ENCODE results near the gene CORO1C. TPM values are rescaled to one million over a fixed set of nuclear protein-coding genes. Genes with fewer than 3 reads are reported as not detected.

Gene CORO1C
- total RNA-seq, 1 experiment from 2014 or later, result 139 TPM

DNA sequence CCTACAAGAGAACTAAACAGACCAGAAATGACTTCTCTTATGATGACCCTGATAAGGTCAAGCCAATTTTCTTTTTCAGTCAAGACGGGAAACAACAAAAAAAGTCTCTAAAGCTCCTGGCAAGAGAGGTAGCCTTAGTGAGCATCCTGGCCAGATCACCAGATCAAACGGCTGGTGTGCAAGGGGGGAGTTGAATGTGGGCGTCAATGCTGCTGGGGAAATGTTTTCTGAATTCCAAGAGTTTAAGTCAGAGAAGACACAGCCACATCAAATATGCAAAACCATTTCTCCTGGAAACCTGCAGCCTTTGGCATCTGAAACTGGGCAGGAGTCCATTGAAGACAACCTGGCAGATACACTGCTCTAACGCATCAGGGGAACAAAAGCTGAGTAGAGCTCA is 81.6 kb downstream of the CORO1C start:
- ChIA-PET POLR2A (ENCODE audit: unreplicated experiment) (no interaction called here), CTCF (no interaction called here)
- Histone ChIP-seq H4K20me1 (ENCODE audit: insufficient read depth) (0 out of 2 replicates have a peak, but pooled peaks cover 6% of the 10 kb centered on the region), H3K9me3 (ENCODE audit: insufficient read depth, low read depth) (no peaks in the 10 kb centered on the region), H3K4me2 (no peak overlapping the region), H3K4me3 (no peak overlapping the region), H3K9me2 (ENCODE audit: insufficient read depth) (no peaks in the 10 kb centered on the region), H3K27ac (no peak overlapping the region), H3K36me3 (ENCODE audit: low read depth) (0 out of 2 replicates have a peak, but pooled peaks cover 23% of the 10 kb centered on the region), H3F3A (ENCODE audit: insufficient read depth, low read depth) (0 out of 2 replicates have a peak, but pooled peaks cover 6% of the 10 kb centered on the region), H3K27me3 (ENCODE audit: insufficient read depth, low read depth) (no peaks in the 10 kb centered on the region), H3K79me2 (ENCODE audit: low read depth) (no peaks in the 10 kb centered on the region), H2AFZ (no peak overlapping the region), H3K4me1 (replicated peaks; ENCODE audit: insufficient read depth) (no peaks in the 10 kb centered on the region)
- no peak for DNase-seq
- TF ChIP-seq, protein P1, sequence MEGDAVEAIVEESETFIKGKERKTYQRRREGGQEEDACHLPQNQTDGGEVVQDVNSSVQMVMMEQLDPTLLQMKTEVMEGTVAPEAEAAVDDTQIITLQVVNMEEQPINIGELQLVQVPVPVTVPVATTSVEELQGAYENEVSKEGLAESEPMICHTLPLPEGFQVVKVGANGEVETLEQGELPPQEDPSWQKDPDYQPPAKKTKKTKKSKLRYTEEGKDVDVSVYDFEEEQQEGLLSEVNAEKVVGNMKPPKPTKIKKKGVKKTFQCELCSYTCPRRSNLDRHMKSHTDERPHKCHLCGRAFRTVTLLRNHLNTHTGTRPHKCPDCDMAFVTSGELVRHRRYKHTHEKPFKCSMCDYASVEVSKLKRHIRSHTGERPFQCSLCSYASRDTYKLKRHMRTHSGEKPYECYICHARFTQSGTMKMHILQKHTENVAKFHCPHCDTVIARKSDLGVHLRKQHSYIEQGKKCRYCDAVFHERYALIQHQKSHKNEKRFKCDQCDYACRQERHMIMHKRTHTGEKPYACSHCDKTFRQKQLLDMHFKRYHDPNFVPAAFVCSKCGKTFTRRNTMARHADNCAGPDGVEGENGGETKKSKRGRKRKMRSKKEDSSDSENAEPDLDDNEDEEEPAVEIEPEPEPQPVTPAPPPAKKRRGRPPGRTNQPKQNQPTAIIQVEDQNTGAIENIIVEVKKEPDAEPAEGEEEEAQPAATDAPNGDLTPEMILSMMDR (conservative IDR thresholded peaks at IDR 0.05), result no peak
- no peak for TF ChIP-seq EZH2 (IDR thresholded peaks at IDR 0.05; ENCODE audit: low read depth)
- no TSS peak for BruUV-seq (replicated peaks)
- intact Hi-C loops (cut with micrococcal nuclease; ENCODE audit: unreplicated experiment), result no loop called here

DNA sequence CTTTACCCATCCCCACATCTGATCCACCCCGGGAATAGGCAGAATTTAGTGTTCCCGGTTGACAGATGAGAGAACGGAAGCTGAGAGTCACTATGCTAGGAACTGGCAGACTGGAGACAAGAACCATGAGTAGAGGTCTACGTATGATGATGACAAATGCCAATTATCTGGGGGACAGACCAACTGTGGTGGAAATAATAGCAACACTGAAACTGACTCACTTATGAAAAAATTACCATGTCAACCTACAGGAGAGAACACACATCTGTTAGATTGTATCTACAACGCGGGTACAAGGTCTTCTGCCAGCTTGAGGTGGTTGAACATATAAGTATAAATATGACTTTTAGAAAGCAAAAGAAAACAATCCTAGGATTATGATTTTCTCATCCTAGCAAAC is 82.2 kb downstream of the CORO1C start:
- Histone ChIP-seq H3K4me3 (no peak overlapping the region), H3K27me3 (ENCODE audit: insufficient read depth, low read depth) (no peaks in the 10 kb centered on the region), H3K9me2 (ENCODE audit: insufficient read depth) (no peaks in the 10 kb centered on the region), H3K4me2 (no peak overlapping the region), H3F3A (ENCODE audit: insufficient read depth, low read depth) (0 out of 2 replicates have a peak, but pooled peaks cover 6% of the 10 kb centered on the region), H2AFZ (no peak overlapping the region), H3K27ac (no peak overlapping the region), H3K79me2 (ENCODE audit: low read depth) (no peaks in the 10 kb centered on the region), H3K9me3 (ENCODE audit: insufficient read depth, low read depth) (no peaks in the 10 kb centered on the region), H4K20me1 (ENCODE audit: insufficient read depth) (0 out of 2 replicates have a peak, but pooled peaks cover 6% of the 10 kb centered on the region), H3K36me3 (ENCODE audit: low read depth) (0 out of 2 replicates have a peak, but pooled peaks cover 23% of the 10 kb centered on the region), H3K4me1 (replicated peaks; ENCODE audit: insufficient read depth) (no peaks in the 10 kb centered on the region)
- DNase-seq, result no peak
- intact Hi-C loops (cut with micrococcal nuclease; ENCODE audit: unreplicated experiment), result no loop called here
- BruUV-seq (replicated peaks), result no TSS peak
- no peak for TF ChIP-seq EZH2 (IDR thresholded peaks at IDR 0.05; ENCODE audit: low read depth)
- CTCF ChIA-PET, result no interaction called here
- POLR2A ChIA-PET (ENCODE audit: unreplicated experiment), result interaction anchor here (0.5 kb wide), 1 partner anchor 19 kb away, joined by 3 read pairs; no protein-coding TSS in a partner anchor

DNA sequence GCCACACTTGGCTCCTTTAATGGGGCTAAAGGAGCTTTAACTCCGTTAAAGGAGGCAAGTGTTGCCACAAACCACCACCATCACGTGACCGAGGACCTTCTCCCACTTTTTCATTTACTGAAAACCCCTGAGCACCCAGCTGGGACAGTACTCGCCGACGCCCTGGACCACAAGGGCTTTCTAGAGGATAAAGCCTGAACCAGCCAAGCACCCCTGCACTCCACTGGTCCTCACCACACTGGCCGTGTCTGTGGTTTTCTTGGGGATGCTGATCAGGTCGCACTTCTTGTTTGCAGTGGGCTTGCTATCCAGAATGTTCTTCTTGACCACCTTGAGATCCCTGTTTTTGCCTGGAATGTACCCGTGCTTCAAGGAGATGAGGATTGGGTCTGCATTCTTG is 82.9 kb downstream of the CORO1C start:
- POLR2A ChIA-PET (ENCODE audit: unreplicated experiment), result no interaction called here
- Histone ChIP-seq H4K20me1 (ENCODE audit: insufficient read depth) (0 out of 2 replicates have a peak, but pooled peaks cover 6% of the 10 kb centered on the region), H3K4me1 (replicated peaks; ENCODE audit: insufficient read depth) (no peaks in the 10 kb centered on the region), H3K9me3 (ENCODE audit: insufficient read depth, low read depth) (no peaks in the 10 kb centered on the region), H3K4me2 (no peak overlapping the region), H3K36me3 (ENCODE audit: low read depth) (0 out of 2 replicates have a peak, but pooled peaks cover 23% of the 10 kb centered on the region), H3K27me3 (ENCODE audit: insufficient read depth, low read depth) (no peaks in the 10 kb centered on the region), H3F3A (ENCODE audit: insufficient read depth, low read depth) (0 out of 2 replicates have a peak, but pooled peaks cover 11% of the 10 kb centered on the region), H3K4me3 (no peak overlapping the region), H3K79me2 (ENCODE audit: low read depth) (no peaks in the 10 kb centered on the region), H3K9me2 (ENCODE audit: insufficient read depth) (no peaks in the 10 kb centered on the region), H2AFZ (no peak overlapping the region), H3K27ac (no peak overlapping the region)
- no peak for DNase-seq
- CTCF ChIA-PET, result no interaction called here
- BruUV-seq (replicated peaks), result no TSS peak
- TF ChIP-seq EZH2 (IDR thresholded peaks at IDR 0.05; ENCODE audit: low read depth), result no peak
- TF ChIP-seq, protein P1 (conservative IDR thresholded peaks at IDR 0.05), result no peak
- intact Hi-C loops (cut with micrococcal nuclease; ENCODE audit: unreplicated experiment), result no loop called here

Data from PC-9 (cell line).